K562 (cell line): ENCODE measurements around the gene ASB18. TPM values are rescaled to one million over a fixed set of nuclear protein-coding genes. Genes with fewer than 3 reads are reported as not detected.

ENCODE experiments used
- ATAC-seq: fragments of 200-7000 bp; cut with Tn5 transposase; 3 replicates; pipeline ENCODE4 v1.9.1; 2020; ENCODE audit warnings: moderate library complexity
- BruUV-seq: library from RNA; stranded (reverse); fragments of 400-500 nt; replicated peaks from 2 replicates; lab custom pipeline; 2021; lab: Mats Ljungman, UMichigan
- CTCF ChIA-PET: fragments of 300-600 bp; formaldehyde crosslinking; extraction: SDS; loops from one replicate; lab custom pipeline; 2021; ENCODE audit warnings: low intra/inter-chr PET ratio; lab: Yijun Ruan, JAX
- POLR2A ChIA-PET: fragments of 300-600, 350-650 bp; sonication (Branson Sonifier 250); formaldehyde crosslinking; extraction: SDS; loops from one replicate; lab custom pipeline; 2021; ENCODE audit warnings: antibody characterized with exemption, inconsistent platforms; lab: Yijun Ruan, JAX
- DNase-seq, 4 experiments: peaks; one replicate each; pipeline versions ENCODE4 v3.0.0 to v3.0.0-alpha.2; 2011 to 2018; ENCODE audit warnings: low spot score in 3 of 4, mixed read lengths in 3 of 4; ENCODE audit errors: extremely low read depth in 1 of 4
- FAIRE-seq: peaks from 2 replicates; lab custom pipeline; 2011; peaks lifted over from hg19 to GRCh38; lab: Jason Lieb, UNC
- H2AFZ ChIP-seq: 2 replicates; pipeline ENCODE4 v1.6.0; 2011; ENCODE audit warnings: low read depth, low read length, control low read depth, inconsistent platforms
- H3K27ac ChIP-seq: fragments of 200-600 bp; 3 replicates; pipeline ENCODE4 v1.8.0; 2011; ENCODE audit warnings: low read depth, mild to moderate bottlenecking, control low read depth, inconsistent platforms, low read length, moderate library complexity, mixed read lengths; ENCODE audit errors: extremely low read depth
- H3K27me3 ChIP-seq, 2 experiments: fragments of 300-600 bp in 1 of 2; 2 replicates in 1 of 2; 3 replicates in 1 of 2; pipeline versions ENCODE4 v1.6.0 to v1.8.0; 2011; ENCODE audit warnings: inconsistent platforms in 2 of 2, low read length in 2 of 2, mild to moderate bottlenecking in 1 of 2, mixed read lengths in 1 of 2, moderate library complexity in 1 of 2; ENCODE audit not compliant: control insufficient read depth in 2 of 2, insufficient read depth in 2 of 2
- H3K36me3 ChIP-seq: fragments of 300-600 bp; 3 replicates; pipeline ENCODE4 v1.8.0; 2011; ENCODE audit warnings: mild to moderate bottlenecking, low read length, inconsistent platforms; ENCODE audit not compliant: control insufficient read depth, insufficient read depth
- H3K4me1 ChIP-seq, 2 experiments: fragments of 200-600 bp in 1 of 2; replicated peaks in 1 of 2; 2 replicates in 1 of 2; 3 replicates in 1 of 2; pipeline versions ENCODE4 v1.5.1 to v1.8.0; 2011; ENCODE audit warnings: inconsistent platforms in 2 of 2, low read length in 2 of 2, mild to moderate bottlenecking in 1 of 2, mixed read lengths in 1 of 2, moderate library complexity in 1 of 2; ENCODE audit not compliant: control insufficient read depth in 2 of 2, insufficient read depth in 2 of 2
- H3K4me2 ChIP-seq: 2 replicates; pipeline ENCODE4 v1.6.1; 2011; ENCODE audit warnings: low read length, control low read depth, inconsistent platforms, mixed read lengths; ENCODE audit not compliant: insufficient read depth
- H3K4me3 ChIP-seq: fragments of 200-600 bp; sonication (generic), shearing (Covaris generic); 2 replicates; pipeline ENCODE4 v1.5.1; 2016; ENCODE audit warnings: control low read depth, inconsistent platforms
- H3K79me2 ChIP-seq: fragments of 200-600 bp; 3 replicates; pipeline ENCODE4 v1.8.0; 2011; ENCODE audit warnings: low read length, inconsistent platforms; ENCODE audit not compliant: control insufficient read depth, insufficient read depth
- H3K9ac ChIP-seq, 2 experiments: 2 replicates each; pipeline versions ENCODE4 v1.6.0 to v1.6.1; 2011; ENCODE audit warnings: low read depth in 2 of 2, low read length in 2 of 2, control low read depth in 1 of 2, inconsistent platforms in 1 of 2, mild to moderate bottlenecking in 1 of 2, mixed read lengths in 1 of 2; ENCODE audit not compliant: insufficient read depth in 1 of 2
- H3K9me1 ChIP-seq: one replicate; pipeline ENCODE4 v1.6.0; 2011; ENCODE audit warnings: inconsistent platforms, mild to moderate bottlenecking, low read length, moderate library complexity; ENCODE audit not compliant: control insufficient read depth, insufficient read depth
- H3K9me3 ChIP-seq: replicated peaks from 2 replicates; pipeline ENCODE4 v1.5.1; 2011; ENCODE audit warnings: low read depth, low read length, inconsistent platforms; ENCODE audit not compliant: control insufficient read depth, insufficient read depth
- H4K20me1 ChIP-seq: replicated peaks from 2 replicates; pipeline ENCODE4 v1.6.1; 2011; ENCODE audit warnings: low read length, inconsistent platforms, mixed read lengths; ENCODE audit not compliant: control insufficient read depth, insufficient read depth
- MEIS2 ChIP-seq: fragments of 450-650 bp; IDR thresholded peaks from 2 replicates; pipeline ENCODE4 v1.6.1; 2014; ENCODE audit warnings: mild to moderate bottlenecking; ENCODE audit not compliant: partially characterized antibody
- SLC30A9 ChIP-seq: fragments of 250-450 bp; sonication (Bioruptor Pico); IDR thresholded peaks from 2 replicates; pipeline ENCODE4 v1.8.0; 2022; ENCODE audit warnings: mild to moderate bottlenecking, moderate library complexity
- WGBS: fragments of 100-300 bp; shearing (Covaris generic); methylation state at CpG from one replicate; pipeline ENCODE4 v1.1.6; 2016; ENCODE audit warnings: low coverage, mixed read lengths; ENCODE audit not compliant: insufficient coverage; ENCODE audit errors: missing lambda C conversion rate; 5-methylcytosine and 5-hydroxymethylcytosine counted together
- in situ Hi-C: fragments of 300-500 bp; cut with MboI; formaldehyde crosslinking; loops from 4 replicates; pipeline ENCODE4 v1.15.0; 2018; ENCODE audit warnings: inconsistent platforms, mixed read lengths
- intact Hi-C: fragments of 100-400 bp; cut with micrococcal nuclease; formaldehyde crosslinking; loops from 2 replicates; pipeline ENCODE4 v1.14.2; 2022
- polyA plus RNA-seq, 8 experiments: library from polyadenylated mRNA; depleted of rRNA in 4 of 8; stranded (reverse) in 5 of 8; unstranded in 3 of 8; fragments of >200 nt; fragmentation: Nextera tagmentation in 2 of 8; fragmentation: Illumina TruSeq in 1 of 8; extraction: Ambion mirVana in 2 of 8; extraction: Trizol in 1 of 8; gene quantifications; 2 replicates each; pipeline versions ENCODE4 v1.2.1 to v1.2.3, GENCODE V29; 2011 to 2014; ENCODE audit warnings: inconsistent platforms in 1 of 8, missing spikeins in 1 of 8
- total RNA-seq, 7 experiments: library from RNA; depleted of rRNA in 6 of 7; stranded (reverse); fragments of >200 nt in 6 of 7; fragmentation: Illumina TruSeq in 2 of 7; extraction: Trizol in 2 of 7; gene quantifications; 2 replicates each; pipeline versions ENCODE4 v1.2.1 to v1.2.3, GENCODE V29; 2011 to 2021; ENCODE audit warnings: low replicate concordance in 1 of 7
- TF ChIP-seq, protein P1 (sequence below), 2 experiments: fragments of 250-450 bp in 1 of 2; fragments of 450-650 bp in 1 of 2; sonication (Bioruptor Pico) in 1 of 2; IDR thresholded peaks; 2 replicates each; pipeline versions ENCODE4 v1.6.1 to v1.8.0; 2016 to 2021; ENCODE audit warnings: mild to moderate bottlenecking in 2 of 2, moderate library complexity in 2 of 2, missing compliant biosample characterization in 1 of 2, missing genetic modification characterization in 1 of 2

The ASB18 gene
- total and polyA plus RNA-seq, 9 of the 15 experiments (the other 6 are each of a cell fraction or from before 2014, with no cell fraction given): not detected

DNA sequence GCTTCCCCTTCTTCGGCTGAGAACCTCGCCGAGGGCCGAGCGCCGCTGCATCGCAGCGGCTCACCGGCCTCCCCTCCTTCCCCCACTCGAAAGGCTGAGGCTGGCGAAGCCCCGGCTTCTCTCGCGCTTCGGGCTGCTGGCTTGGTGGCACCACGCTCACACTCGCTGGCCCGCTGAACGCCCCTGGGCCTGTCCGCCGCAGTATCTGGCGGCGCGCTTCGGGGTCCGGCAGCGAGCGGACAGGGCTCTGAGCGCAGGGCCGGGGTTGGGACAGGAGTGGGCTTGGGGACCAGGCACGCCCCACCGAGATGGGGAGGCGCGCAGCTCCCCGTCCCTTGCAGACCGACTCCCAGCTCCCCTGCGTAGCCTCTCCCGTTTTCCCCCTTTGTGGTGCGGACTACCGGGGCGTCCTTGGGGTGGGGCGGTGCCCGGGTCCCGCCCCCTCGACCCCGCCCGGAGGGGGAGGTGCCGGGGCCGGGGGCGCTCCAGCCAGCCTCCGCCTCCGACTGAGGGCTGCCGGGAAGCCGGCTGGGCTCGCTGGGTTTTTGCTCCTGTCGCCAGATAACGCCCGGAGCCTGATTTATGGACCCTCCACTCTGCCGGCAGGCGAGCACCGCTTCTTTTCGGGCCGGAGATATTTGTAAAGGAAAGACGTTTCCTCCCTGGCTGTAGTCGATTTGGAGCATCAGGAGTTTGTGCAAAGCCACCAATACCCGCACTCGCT is 99.8 kb downstream of the ASB18 start:
- DNase-seq (no peak), ATAC-seq (no peak), FAIRE-seq (no peak)
- Histone ChIP-seq H3K4me3 (no peak overlapping the region), H3K9me1 (no peaks in the 10 kb centered on the region), H3K9me3 (no peaks in the 10 kb centered on the region), H3K27ac (no peak overlapping the region), H3K4me1 (peaks cover 0 to 32% of the 10 kb centered on the region in 2 experiments; a peak in 2 of 5 replicates), H3K9ac (no peak overlapping the region), H3K36me3 (no peaks in the 10 kb centered on the region), H3K4me2 (no peak overlapping the region), H4K20me1 (no peaks in the 10 kb centered on the region), H3K79me2 (no peaks in the 10 kb centered on the region), H3K27me3 (peaks cover 0 to 20% of the 10 kb centered on the region in 2 experiments; a peak in 2 of 5 replicates), H2AFZ (no peak overlapping the region)
- WGBS: 58% methylated on average over 11 of the region's 67 CpGs
- ChIA-PET POLR2A (no interaction called here), CTCF (no interaction called here)
- BruUV-seq: no TSS peak
- intact Hi-C loops (no loop called here), in situ Hi-C loops (no loop called here)
- TF ChIP-seq, protein P1, sequence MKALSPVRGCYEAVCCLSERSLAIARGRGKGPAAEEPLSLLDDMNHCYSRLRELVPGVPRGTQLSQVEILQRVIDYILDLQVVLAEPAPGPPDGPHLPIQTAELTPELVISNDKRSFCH (CRISPR knock-in tag; IDR thresholded peaks at IDR 0.05): no peak
- TF ChIP-seq, protein P1 (tag; IDR thresholded peaks at IDR 0.05): no peak
- TF ChIP-seq SLC30A9 (no peak), MEIS2 (peak; percentile 25)
